G401 (cell line): ENCODE results near the gene CAPN15. TPM values are rescaled to one million over a fixed set of nuclear protein-coding genes. Genes with fewer than 3 reads are reported as not detected.
"Not testable (repeated sequence)": the region's sequence is repeated elsewhere in the genome, so short reads cannot be mapped to it uniquely, and the experiment has no call there.

Experiments used
- DNase-seq: peaks from one replicate; pipeline ENCODE4 v3.0.0-alpha.2; 2015; ENCODE audit warnings: low spot score
- in situ Hi-C: cut with HindIII; loops from 2 replicates; pipeline ENCODE4 v1.10.0; 2016; ENCODE audit warnings: low sequenced_read_pairs, mixed read lengths
- total RNA-seq: library from RNA; depleted of rRNA; stranded (reverse); fragments of >200 nt; shearing (Covaris generic); gene quantifications from 2 replicates; pipeline ENCODE4 v1.2.3, GENCODE V29; 2014

CAPN15 gene
- total RNA-seq, 1 experiment from 2014 or later: 38.8 TPM

DNA sequence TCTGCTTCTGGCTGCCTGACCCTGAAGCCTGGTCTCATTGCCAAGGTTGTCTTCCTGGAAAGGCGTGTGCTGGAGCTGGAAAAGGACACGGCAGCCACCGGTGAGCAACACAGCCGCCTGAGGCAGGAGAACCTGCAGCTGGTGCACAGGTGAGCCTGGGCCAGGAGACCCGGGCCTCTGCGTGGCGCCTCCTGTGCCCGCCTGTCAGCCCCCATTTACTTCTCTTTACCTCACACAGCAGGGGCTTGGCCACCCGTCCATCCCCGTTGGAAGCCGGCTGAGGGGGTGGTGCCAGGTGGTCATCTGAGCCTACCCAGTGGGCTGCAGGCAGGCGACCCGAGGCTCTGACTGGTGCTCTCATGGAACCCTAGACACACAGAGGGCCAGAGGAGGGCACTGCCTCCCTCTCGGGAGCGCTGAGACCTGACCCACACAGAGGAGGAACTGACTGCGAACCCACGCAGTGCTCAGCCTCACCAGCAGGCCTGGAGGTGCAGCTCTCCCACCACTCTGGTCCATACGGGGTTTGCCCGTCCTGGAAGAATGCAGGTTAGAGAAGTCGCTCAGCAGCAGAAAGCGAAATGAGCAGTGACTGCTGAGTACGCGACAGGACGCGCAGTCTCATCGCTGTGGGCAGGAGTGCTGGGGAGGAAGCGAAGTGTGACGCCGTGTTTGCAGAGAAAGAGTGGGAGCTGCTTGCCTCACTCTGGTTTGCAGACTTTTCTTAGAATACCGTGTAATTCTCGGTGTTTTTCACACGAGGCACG is 21.9 kb upstream of the CAPN15 start:
- in situ Hi-C loops: no loop called here
- DNase-seq: no peak

GRCh38 chr16:506246-506546 is 21.3 kb upstream of the CAPN15 start:
- in situ Hi-C loops: no loop called here
- DNase-seq: no peak

GRCh38 chr16:507527-507926 is 20.0 kb upstream of the CAPN15 start:
- DNase-seq, in situ Hi-C loops: not testable (repeated sequence)

- in situ Hi-C loops: no loop called here
- DNase-seq: no peak
These were observed 19.5 kb upstream of the CAPN15 start for GRCh38 chr16:507996-508395.

DNA sequence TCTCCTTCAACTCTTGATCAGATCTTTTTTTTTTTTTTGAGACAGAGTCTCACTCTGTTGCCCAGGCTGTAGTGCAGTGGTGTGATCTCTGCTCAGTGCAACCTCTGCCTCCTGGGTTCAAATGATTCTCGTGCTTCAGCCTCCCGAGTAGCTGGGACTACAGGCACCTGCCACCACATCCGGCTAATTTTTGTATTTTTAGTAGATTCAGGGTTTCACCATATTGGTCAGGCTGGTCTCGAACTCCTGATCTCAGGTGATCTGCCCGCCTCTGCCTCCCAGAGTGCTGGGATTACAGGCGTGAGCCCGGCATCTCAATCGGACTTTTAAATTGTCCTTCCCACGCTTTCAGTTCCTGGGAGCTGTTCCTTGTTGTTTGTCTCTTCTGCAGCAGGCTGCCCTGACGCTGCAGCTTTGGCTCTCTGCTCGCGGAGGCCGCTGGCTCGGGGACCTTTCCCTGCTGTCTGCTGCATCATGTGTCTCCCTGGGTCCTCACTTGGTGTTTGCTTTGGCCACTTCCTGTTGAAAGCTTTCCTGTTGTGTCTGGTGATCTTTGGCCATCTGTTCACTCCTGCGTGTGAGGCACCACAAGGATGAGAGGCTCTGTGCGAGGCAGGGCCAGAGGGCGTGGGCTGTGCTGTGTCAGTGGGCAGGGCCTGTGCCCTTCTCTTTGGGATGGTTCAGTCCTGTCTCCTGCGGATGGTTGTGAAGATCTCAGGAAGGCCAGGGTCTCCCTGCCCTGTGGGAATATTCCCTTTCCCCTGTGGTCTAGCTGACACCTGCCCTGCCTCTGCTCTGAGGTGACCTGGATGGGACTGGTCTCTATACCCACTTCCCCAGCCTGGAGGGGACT is 18.4 kb upstream of the CAPN15 start:
- in situ Hi-C loops: no loop called here
- DNase-seq: peak; percentile 94

DNA sequence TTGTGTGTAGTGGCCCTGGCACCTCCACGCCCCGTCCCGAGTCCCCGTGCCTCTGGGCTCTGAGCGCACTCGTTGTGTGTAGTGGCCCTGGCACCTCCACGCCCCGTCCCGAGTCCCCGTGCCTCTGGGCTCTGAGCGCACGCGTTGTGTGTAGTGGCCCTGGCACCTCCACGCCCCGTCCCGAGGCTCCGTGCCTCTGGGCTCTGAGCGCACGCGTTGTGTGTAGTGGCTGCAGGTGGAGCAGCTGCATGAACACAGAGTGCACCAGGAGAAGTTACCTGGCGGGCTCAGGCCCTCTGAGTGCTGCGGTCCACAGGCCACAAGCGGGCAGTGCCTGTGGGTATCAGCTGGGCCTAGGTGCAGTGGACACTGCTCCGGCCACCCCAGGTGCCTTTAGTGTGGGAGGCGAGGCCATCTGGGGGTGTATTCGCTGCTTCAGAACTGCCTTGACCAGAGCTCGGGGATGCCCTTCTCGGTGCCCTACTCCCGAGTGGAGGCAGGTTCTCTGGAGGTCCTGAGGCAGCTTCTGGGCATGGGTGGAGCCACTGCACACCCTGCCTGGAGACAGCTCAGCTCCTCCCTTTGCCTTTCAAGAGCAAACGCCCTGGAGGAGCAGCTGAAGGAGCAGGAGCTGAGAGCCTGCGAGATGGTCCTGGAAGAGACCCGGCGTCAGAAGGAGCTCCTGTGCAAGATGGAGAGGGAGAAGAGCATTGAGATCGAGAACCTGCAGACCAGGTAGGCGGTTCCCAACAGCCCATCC is 17.3 kb upstream of the CAPN15 start:
- in situ Hi-C loops: no loop called here
- no peak for DNase-seq

DNA sequence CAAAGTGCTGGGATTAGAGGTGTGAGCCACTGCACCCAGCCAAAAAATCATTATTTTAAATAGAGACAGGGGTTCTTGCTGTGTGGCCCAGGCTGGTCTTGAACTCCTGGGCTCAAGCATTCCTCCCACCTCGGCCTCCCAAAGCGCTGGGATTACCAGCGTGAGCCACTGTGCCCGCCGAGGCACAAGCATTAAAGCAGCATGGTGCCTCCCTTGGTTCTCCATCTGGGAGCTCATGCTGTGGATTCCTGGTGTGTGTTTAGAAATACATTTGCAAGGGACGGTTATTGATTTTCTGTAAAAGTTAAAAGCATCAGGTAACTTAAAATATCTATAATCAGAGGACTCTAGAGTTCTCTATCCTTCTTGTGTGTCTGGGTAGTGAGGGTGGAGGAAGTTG is 14.7 kb upstream of the CAPN15 start:
- in situ Hi-C loops: no loop called here

GRCh38 chr16:513950-514349 is 13.6 kb upstream of the CAPN15 start:
- DNase-seq: no peak
- in situ Hi-C loops: no loop called here

More for the DNA sequence above, 14.7 kb upstream of the CAPN15 start:
- DNase-seq: no peak

- in situ Hi-C loops: no loop called here
- no peak for DNase-seq
These were observed 12.2 kb upstream of the CAPN15 start for GRCh38 chr16:515175-515938.

DNA sequence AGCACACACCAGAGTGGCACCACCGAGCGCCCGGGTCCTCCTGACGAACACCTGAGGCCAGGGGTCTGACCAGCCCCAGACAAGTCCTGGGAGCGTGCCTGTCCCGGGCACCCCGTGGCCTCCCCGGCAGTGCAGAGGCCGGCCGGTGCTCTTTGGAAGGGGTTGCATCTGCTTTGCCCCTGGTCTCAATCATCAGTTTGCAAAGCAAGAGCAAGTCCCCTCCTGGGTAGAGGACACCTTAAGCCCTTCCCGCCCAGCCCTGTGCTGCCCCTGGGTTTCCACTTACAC is 11.6 kb upstream of the CAPN15 start:
- in situ Hi-C loops: no loop called here
- DNase-seq: no peak

DNA sequence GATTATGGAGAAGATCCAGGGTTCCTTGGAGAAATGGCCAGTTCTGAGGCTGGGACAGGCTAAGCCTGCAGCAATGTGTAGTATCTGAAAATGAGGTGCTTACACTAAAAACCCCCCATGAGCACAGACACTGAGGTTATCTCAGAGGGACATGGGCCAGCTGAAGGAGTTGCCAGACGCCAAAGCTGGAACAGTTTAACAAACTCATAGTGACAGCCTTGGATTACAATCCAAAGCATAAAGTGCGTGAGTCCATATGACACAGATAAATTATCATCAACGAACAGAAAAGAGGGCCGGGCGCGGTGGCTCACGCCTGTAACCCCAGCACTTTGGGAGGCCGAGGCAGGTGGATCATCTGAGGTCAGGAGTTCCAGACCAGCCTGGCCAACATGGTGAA is 11.2 kb upstream of the CAPN15 start:
- DNase-seq: no peak
- in situ Hi-C loops: no loop called here

- DNase-seq: peak; percentile 51
- in situ Hi-C loops: no loop called here
These were observed 8.7 kb upstream of the CAPN15 start for GRCh38 chr16:518858-519257.

GRCh38 chr16:519425-519824 is 8.1 kb upstream of the CAPN15 start:
- no peak for DNase-seq
- in situ Hi-C loops: no loop called here

GRCh38 chr16:519841-520687 is 7.4 kb upstream of the CAPN15 start:
- in situ Hi-C loops: no loop called here
- no peak for DNase-seq

GRCh38 chr16:520847-521246 is 6.7 kb upstream of the CAPN15 start:
- no peak for DNase-seq
- in situ Hi-C loops: no loop called here

DNA sequence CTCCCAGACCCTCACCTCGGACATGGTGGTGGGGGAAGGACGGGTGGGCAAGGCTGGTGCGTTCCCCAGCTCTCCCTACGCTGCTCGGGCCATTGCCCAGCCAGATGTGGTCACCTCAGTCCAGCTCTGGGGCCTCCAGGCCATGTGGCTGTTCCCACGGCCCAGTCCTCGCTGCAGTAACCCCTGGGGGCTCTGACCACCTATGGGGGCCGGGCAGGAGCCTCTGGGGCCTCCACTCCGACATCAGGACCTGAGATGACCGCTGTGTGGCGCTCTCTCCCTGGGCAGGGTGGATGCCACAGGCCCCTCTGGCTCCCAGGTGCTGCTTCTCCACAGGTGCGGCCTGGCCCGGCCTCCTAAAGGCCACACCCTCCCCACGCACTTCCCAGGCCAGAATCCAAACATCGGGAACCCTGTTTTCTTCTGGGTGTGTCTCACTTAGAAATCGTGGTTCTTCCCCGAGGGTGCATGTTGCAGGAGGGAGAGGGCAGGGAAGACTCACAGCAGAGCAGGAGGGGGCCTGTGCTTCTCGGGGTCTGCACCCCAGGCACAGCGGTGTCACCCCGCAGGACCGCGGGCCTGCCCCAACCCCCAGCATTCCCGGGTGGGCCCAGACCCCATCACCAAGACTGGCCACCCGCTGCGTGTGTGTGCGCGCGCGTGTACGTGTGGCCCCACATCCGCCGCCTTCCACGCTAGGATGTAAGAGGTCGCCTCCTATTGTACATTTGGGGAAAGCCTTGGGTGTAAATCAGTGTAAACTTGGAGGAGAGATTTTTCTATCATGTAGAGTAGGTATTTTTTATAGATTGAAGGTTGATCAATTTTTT is 5.9 kb upstream of the CAPN15 start:
- no peak for DNase-seq
- in situ Hi-C loops: no loop called here

DNA sequence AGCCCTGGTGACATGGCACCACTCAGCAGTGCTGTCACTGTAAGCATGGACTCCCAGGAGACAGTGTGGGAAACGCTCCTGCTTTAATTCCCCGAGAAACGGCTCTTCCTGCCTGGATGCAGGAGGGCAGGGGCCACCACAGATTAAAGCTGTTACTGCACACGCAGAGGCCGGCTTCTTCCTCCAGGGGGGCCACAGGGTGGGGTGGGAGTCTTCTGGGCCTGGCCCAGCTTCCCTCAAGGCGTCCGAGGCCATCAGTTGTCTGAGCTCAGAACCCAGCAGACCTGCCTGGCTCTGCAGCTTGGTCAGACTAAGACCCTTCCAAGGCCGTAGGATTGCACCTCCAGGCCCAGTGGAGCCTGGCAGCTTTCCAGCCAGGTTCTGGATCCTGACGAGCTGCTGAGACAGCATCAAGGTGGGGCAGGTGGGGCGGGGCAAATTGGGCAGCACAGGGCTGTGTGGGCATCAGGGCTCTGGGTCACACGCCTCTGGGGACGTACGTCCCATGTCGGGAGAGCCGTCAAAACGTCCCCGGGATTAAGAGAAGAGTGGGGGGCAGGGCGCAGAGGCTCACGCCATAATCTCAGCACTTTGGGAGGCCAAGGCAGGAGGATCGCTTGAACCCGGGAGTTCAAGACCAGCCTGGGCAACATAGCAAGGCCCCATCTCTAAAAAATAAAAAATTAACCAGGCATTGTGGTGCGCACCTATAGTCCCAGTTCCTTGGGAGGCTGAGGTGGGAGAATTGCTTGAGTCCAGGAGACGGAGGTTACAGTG is 5.0 kb upstream of the CAPN15 start:
- no peak for DNase-seq
- in situ Hi-C loops: no loop called here
